Measurements from ENCODE around the gene SCO2.

- no peak for TF ChIP-seq CTCF (IDR thresholded peaks at IDR 0.05)
- no peak for TF ChIP-seq POLR2AphosphoS5 (IDR thresholded peaks at IDR 0.05)
- no peak for TF ChIP-seq EP300 (IDR thresholded peaks at IDR 0.05; ENCODE audit: low read depth)
Observed at GRCh38 chr22:50570861-50571260, 45.5 kb upstream of the SCO2 start.

Measured in transverse colon (tissue), 4 donors.